Calu3 (cell line): ENCODE measurements around the gene SARS2. TPM values are rescaled to one million over a fixed set of nuclear protein-coding genes. Genes with fewer than 3 reads are reported as not detected.
"Not testable (repeated sequence)": the region's sequence is repeated elsewhere in the genome, so short reads cannot be mapped to it uniquely, and the experiment has no call there.

Experiments
- BruUV-seq: library from RNA; stranded (reverse); fragments of 400-500 nt; replicated peaks from 2 replicates; lab custom pipeline; 2021; lab: Mats Ljungman, UMichigan
- CTCF ChIA-PET: fragments of 300-600 bp; sonication (Branson Sonifier 250); formaldehyde crosslinking; loops from one replicate; lab custom pipeline; 2022; ENCODE audit warnings: antibody characterized with exemption; lab: Charles Lee
- DNase-seq: peaks from one replicate; pipeline ENCODE4 v3.0.0; 2022
- H3K27ac Mint-ChIP-seq: one replicate; pipeline ENCODE4 v1.8.0; 2022; ENCODE audit warnings: mixed read lengths; ENCODE audit not compliant: unreplicated experiment
- H3K27me3 Mint-ChIP-seq: one replicate; pipeline ENCODE4 v1.8.0; 2022; ENCODE audit warnings: mixed read lengths; ENCODE audit not compliant: unreplicated experiment
- H3K36me3 Mint-ChIP-seq: one replicate; pipeline ENCODE4 v1.8.0; 2022; ENCODE audit warnings: mild to moderate bottlenecking, moderate library complexity, mixed read lengths; ENCODE audit not compliant: insufficient read depth, unreplicated experiment
- H3K4me1 Mint-ChIP-seq: one replicate; pipeline ENCODE4 v1.8.0; 2022; ENCODE audit warnings: mild to moderate bottlenecking, low read depth, mixed read lengths; ENCODE audit not compliant: unreplicated experiment
- H3K4me3 Mint-ChIP-seq: one replicate; pipeline ENCODE4 v1.8.0; 2022; ENCODE audit warnings: mild to moderate bottlenecking, low read depth, moderate library complexity, mixed read lengths; ENCODE audit not compliant: unreplicated experiment
- H3K9me3 Mint-ChIP-seq: one replicate; pipeline ENCODE4 v1.8.0; 2022; ENCODE audit warnings: low read depth, mixed read lengths; ENCODE audit not compliant: unreplicated experiment
- intact Hi-C: fragments of 100-400 bp; cut with micrococcal nuclease; formaldehyde crosslinking; loops from one replicate; pipeline ENCODE4 v1.10.0; 2022; ENCODE audit not compliant: unreplicated experiment
- total RNA-seq: library from RNA; stranded (reverse); gene quantifications from 2 replicates; pipeline ENCODE4 v1.2.3, GENCODE V29; 2022
- TF ChIP-seq, protein P1 (sequence below): fragments of 200-600 bp; IDR thresholded peaks from one replicate; pipeline ENCODE4 v1.8.0; 2022; ENCODE audit warnings: antibody characterized with exemption; ENCODE audit not compliant: unreplicated experiment

SARS2 gene
- total RNA-seq, 1 experiment from 2014 or later: 52.1 TPM

DNA sequence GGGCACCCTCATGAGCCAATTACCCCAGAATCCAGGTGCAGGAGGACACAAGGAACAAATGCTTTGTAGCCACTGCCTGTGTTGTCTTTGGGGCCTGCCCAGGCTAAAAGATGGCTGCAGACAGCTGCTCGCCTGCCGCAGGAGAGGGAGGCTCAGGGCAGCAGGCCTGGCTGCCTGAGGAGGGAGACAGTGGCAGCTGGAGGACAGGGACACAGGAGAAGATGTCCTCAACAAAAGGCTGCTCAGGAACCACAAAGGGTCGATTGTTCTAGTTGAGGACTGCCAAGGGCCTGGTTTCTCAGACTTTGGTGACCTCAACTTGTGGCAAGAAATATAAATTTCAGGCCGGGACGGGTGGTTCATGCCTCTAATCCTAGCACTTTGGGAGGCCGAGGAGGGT, 38.8 kb downstream of the SARS2 start:
- TF ChIP-seq, protein P1, sequence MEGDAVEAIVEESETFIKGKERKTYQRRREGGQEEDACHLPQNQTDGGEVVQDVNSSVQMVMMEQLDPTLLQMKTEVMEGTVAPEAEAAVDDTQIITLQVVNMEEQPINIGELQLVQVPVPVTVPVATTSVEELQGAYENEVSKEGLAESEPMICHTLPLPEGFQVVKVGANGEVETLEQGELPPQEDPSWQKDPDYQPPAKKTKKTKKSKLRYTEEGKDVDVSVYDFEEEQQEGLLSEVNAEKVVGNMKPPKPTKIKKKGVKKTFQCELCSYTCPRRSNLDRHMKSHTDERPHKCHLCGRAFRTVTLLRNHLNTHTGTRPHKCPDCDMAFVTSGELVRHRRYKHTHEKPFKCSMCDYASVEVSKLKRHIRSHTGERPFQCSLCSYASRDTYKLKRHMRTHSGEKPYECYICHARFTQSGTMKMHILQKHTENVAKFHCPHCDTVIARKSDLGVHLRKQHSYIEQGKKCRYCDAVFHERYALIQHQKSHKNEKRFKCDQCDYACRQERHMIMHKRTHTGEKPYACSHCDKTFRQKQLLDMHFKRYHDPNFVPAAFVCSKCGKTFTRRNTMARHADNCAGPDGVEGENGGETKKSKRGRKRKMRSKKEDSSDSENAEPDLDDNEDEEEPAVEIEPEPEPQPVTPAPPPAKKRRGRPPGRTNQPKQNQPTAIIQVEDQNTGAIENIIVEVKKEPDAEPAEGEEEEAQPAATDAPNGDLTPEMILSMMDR: no peak

DNA sequence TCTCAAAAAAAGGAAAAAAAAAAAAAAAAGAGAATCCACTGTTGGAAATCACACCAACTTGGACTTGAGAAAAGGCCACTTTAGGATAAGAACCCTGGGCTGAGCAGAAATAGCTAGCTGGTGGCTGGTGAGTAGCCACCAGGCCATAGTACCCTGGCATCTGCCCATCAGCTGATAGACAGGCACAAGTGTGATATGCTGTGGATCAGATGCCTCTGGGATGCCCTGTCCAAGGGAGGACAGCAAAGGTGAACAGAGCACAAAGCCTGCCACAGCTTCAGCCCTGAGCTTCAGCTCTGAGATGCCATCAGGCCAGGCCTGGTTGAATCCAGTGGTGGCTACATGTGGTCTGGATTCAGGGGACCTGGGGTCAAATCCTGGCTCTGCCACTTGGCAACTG, 39.9 kb downstream of the SARS2 start:
- H3K4me3 Mint-ChIP-seq: no peak overlapping the region
- no peaks in the 10 kb centered on the region for H3K9me3 Mint-ChIP-seq
- TF ChIP-seq, protein P1: no peak
- BruUV-seq: no TSS peak
- peaks cover 10% of the 10 kb centered on the region for H3K36me3 Mint-ChIP-seq
- no peaks in the 10 kb centered on the region for H3K4me1 Mint-ChIP-seq
- no peaks in the 10 kb centered on the region for H3K27me3 Mint-ChIP-seq
- no peak for DNase-seq
- no peak overlapping the region for H3K27ac Mint-ChIP-seq
- CTCF ChIA-PET: no interaction called here
- intact Hi-C loops: no loop called here

More for the DNA sequence above, 38.8 kb downstream of the SARS2 start:
- BruUV-seq: no TSS peak
- Mint-ChIP-seq H3K36me3 (peaks cover 10% of the 10 kb centered on the region), H3K27me3 (no peaks in the 10 kb centered on the region), H3K4me1 (no peaks in the 10 kb centered on the region), H3K27ac (no peak overlapping the region), H3K4me3 (no peak overlapping the region), H3K9me3 (no peaks in the 10 kb centered on the region)
- no peak for DNase-seq
- CTCF ChIA-PET: interaction anchor here (0.7 kb wide), 1 partner anchor 25 kb away, joined by 3 read pairs; no protein-coding TSS in a partner anchor
- intact Hi-C loops: no loop called here

DNA sequence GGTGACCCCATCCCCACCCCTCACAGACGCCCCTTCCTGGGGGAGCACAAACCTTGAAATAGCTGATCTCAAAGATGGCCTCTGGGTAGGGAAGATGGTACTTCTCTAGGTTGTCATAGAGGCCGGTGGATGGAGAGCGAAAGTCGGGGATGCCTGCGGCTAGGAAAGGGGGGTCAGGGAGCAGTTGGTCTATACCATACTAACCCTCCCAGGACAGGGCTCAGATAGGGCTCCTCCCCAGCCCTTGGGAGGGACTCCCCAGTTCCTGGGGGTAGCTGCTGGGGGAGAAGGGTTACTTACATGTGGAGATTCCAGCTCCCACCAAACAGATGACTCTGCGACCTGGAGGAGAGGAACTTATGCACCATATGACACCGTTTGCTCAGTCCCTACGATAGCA, 40.8 kb downstream of the SARS2 start:
- TF ChIP-seq, protein P1: no peak
- CTCF ChIA-PET: no interaction called here
- no peak overlapping the region for H3K4me3 Mint-ChIP-seq
- BruUV-seq: no TSS peak
- H3K36me3 Mint-ChIP-seq: peaks cover 9% of the 10 kb centered on the region
- no peaks in the 10 kb centered on the region for H3K4me1 Mint-ChIP-seq
- intact Hi-C loops: loop anchor here (5.0 kb wide), 1 partner anchor 38 kb away; no protein-coding TSS in a partner anchor
- no peaks in the 10 kb centered on the region for H3K27me3 Mint-ChIP-seq
- DNase-seq: no peak
- H3K9me3 Mint-ChIP-seq: no peaks in the 10 kb centered on the region
- H3K27ac Mint-ChIP-seq: no peak overlapping the region

DNA sequence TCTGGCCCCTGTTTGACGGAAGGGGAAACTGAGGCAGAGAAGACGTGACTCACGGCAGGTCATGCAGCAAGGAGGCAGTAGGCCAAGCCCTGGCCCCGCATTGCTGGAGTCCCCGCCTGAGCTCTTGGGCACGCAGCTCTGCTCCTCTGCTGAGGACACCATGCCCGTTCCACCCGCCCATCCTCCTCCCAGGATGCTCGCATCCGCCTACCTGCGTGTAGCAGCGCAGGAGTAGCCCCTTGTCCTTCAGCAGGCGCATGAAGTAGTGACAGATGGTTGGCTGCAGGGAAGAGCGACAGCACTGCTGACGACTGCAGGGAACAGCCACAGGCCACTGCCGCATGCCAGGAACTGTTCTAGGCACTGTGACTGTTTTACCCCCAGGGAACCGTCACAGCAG, 41.7 kb downstream of the SARS2 start:
- Mint-ChIP-seq H3K27ac (no peak overlapping the region), H3K9me3 (no peaks in the 10 kb centered on the region), H3K36me3 (peaks cover 3% of the 10 kb centered on the region), H3K27me3 (no peaks in the 10 kb centered on the region), H3K4me3 (no peak overlapping the region), H3K4me1 (no peaks in the 10 kb centered on the region)
- no TSS peak for BruUV-seq
- TF ChIP-seq, protein P1: no peak
- CTCF ChIA-PET: interaction anchor here (0.7 to 1.7 kb wide), 3 partner anchors 36 to 486 kb away, joined by 3 to 7 read pairs (median 3); partner anchors contain the start of gene FAM98C
- DNase-seq: no peak
- intact Hi-C loops: loop anchor here (5.0 kb wide), 1 partner anchor 37 kb away; no protein-coding TSS in a partner anchor

DNA sequence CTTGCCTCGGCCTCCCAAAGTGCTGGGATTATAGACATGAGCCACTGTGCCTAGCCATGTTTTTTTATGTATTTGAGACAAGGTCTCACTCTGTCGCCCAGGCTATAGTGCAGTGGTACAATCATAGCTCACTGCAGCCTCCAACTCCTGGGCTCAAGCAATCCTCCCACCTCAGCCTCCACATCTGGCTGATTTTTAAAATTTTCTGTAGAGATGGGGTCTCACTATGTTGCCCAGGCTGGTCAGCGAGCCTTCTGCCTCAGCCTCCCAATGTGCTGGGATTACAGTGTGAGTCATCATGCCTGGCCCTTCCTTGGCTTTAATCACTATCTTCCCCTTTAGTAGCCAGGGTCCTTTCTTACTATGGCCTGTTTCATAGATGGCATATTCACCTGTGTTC, 45.9 kb downstream of the SARS2 start:
- H3K27me3 Mint-ChIP-seq, H3K4me1 Mint-ChIP-seq, H3K4me3 Mint-ChIP-seq, BruUV-seq, DNase-seq, H3K9me3 Mint-ChIP-seq, CTCF ChIA-PET, H3K27ac Mint-ChIP-seq: not testable (repeated sequence)
- peaks cover 11% of the 10 kb centered on the region for H3K36me3 Mint-ChIP-seq
- intact Hi-C loops: loop anchor here (5.0 kb wide), 1 partner anchor 32 kb away; no protein-coding TSS in a partner anchor
